Activated CD4-positive, alpha-beta T cell treated with anti-CD3 and anti-CD28 coated beads, Interleukin-2, amount 10 ng/mL, durations not matched to agents 7 days and 5 days (primary cell): ENCODE measurements around the gene FAR2. TPM values are rescaled to one million over a fixed set of nuclear protein-coding genes. Genes with fewer than 3 reads are reported as not detected.
"Not testable (repeated sequence)": the region's sequence is repeated elsewhere in the genome, so short reads cannot be mapped to it uniquely, and the experiment has no call there.

ENCODE experiments used
- CTCF ChIA-PET: fragments of 350-600 bp; sonication (Branson Sonifier 250); formaldehyde crosslinking; loops from one replicate; lab custom pipeline; 2021; ENCODE audit warnings: antibody characterized with exemption; lab: Charles Lee
- POLR2A ChIA-PET: fragments of 350-600 bp; sonication (Branson Sonifier 250); formaldehyde crosslinking; loops from one replicate; lab custom pipeline; 2021; ENCODE audit warnings: antibody characterized with exemption; lab: Charles Lee
- DNase-seq: peaks from one replicate; pipeline ENCODE4 v3.0.0-alpha.2; 2020
- H3K27ac Mint-ChIP-seq: one replicate; pipeline ENCODE4 v1.8.0; 2021; ENCODE audit warnings: mild to moderate bottlenecking, moderate library complexity, mixed read lengths
- H3K27me3 Mint-ChIP-seq: one replicate; pipeline ENCODE4 v1.8.0; 2021; ENCODE audit warnings: mixed read lengths
- H3K36me3 Mint-ChIP-seq: one replicate; pipeline ENCODE4 v1.8.0; 2021; ENCODE audit warnings: low read depth, mixed read lengths
- H3K4me1 Mint-ChIP-seq: one replicate; pipeline ENCODE4 v1.8.0; 2021; ENCODE audit warnings: mixed read lengths
- H3K4me3 Mint-ChIP-seq: one replicate; pipeline ENCODE4 v1.8.0; 2021; ENCODE audit warnings: mild to moderate bottlenecking, moderate library complexity, mixed read lengths
- H3K9me3 Mint-ChIP-seq: one replicate; pipeline ENCODE4 v1.8.0; 2021; ENCODE audit warnings: mixed read lengths
- total RNA-seq, 2 experiments: library from RNA; stranded (reverse); gene quantifications; one replicate each; pipeline ENCODE4 v1.2.3, GENCODE V29; 2021

The FAR2 gene
- total RNA-seq, 2 experiments from 2014 or later = 24.6 to 26.6 TPM

GRCh38 chr12:29159661-29160060, 10.6 kb downstream of the FAR2 start:
- ChIA-PET POLR2A (no interaction called here), CTCF (no interaction called here)
- H3K4me1 Mint-ChIP-seq = peaks cover 19% of the 10 kb centered on the region
- no peak overlapping the region for H3K4me3 Mint-ChIP-seq
- peaks cover 8% of the 10 kb centered on the region for H3K9me3 Mint-ChIP-seq
- peaks cover 6% of the 10 kb centered on the region for H3K36me3 Mint-ChIP-seq
- H3K27me3 Mint-ChIP-seq = no peaks in the 10 kb centered on the region
- no peak for DNase-seq
- H3K27ac Mint-ChIP-seq = no peak overlapping the region

GRCh38 chr12:29160230-29160629, 11.2 kb downstream of the FAR2 start:
- no peak overlapping the region for H3K27ac Mint-ChIP-seq
- POLR2A ChIA-PET = no interaction called here
- CTCF ChIA-PET = no interaction called here
- peak; percentile 14 for DNase-seq
- no peak overlapping the region for H3K4me3 Mint-ChIP-seq
- peaks cover 6% of the 10 kb centered on the region for H3K36me3 Mint-ChIP-seq
- peaks cover 8% of the 10 kb centered on the region for H3K9me3 Mint-ChIP-seq
- no peaks in the 10 kb centered on the region for H3K27me3 Mint-ChIP-seq
- H3K4me1 Mint-ChIP-seq = peaks cover 24% of the 10 kb centered on the region

DNA sequence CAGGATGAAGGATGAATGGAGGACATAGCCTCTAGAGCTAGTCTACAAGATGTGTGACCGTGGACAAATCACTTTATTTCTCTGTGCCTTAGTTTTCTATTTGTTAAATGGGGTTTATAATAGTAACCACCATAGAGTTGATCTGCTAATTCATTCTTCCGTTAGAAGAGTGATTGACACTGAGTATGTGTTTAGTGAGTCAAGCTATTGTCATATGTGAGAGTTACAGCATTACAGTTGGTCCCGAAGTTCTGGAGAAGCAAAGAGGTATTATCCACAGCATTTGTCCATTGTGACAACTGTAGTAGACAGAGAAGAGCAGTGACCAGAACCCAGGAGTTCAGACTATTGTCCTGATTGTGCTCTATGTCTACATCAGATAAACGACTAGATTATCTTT, 14.1 kb downstream of the FAR2 start:
- Mint-ChIP-seq H3K27me3 (no peaks in the 10 kb centered on the region), H3K4me1 (peaks cover 24% of the 10 kb centered on the region), H3K4me3 (no peak overlapping the region), H3K36me3 (peaks cover 6% of the 10 kb centered on the region), H3K27ac (no peak overlapping the region), H3K9me3 (peaks cover 8% of the 10 kb centered on the region)
- ChIA-PET CTCF (no interaction called here), POLR2A (no interaction called here)
- no peak for DNase-seq

GRCh38 chr12:29164477-29165393, 15.7 kb downstream of the FAR2 start:
- Mint-ChIP-seq H3K9me3 (peaks cover 5% of the 10 kb centered on the region), H3K36me3 (peaks cover under 1% of the 10 kb centered on the region), H3K4me3 (no peak overlapping the region), H3K4me1 (peaks cover 19% of the 10 kb centered on the region), H3K27me3 (no peaks in the 10 kb centered on the region), H3K27ac (no peak overlapping the region)
- ChIA-PET POLR2A (no interaction called here), CTCF (interaction anchor here (1.0 kb wide), 1 partner anchor 12 kb away, joined by 3 read pairs; no protein-coding TSS in a partner anchor)
- no peak for DNase-seq

DNA sequence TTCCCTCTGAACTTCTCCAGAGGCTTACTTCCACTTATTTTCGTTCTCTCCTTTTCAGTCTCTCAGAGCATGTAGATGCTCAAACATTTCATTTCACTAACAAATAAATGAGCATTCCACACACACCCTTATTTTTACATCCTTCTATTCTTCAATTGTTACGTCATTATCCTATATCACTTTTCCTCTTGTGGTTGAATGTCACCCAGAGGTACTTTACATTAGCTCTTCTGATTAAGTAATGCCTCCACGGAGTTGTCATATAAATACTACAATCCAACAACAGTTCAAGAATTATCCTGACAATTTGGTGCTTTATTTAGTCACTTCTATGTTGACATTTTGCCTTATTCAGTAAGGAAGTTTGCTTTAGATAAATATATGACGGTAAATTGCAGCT, 18.4 kb downstream of the FAR2 start:
- H3K27ac Mint-ChIP-seq = no peak overlapping the region
- peaks cover 4% of the 10 kb centered on the region for H3K36me3 Mint-ChIP-seq
- DNase-seq = no peak
- CTCF ChIA-PET = no interaction called here
- POLR2A ChIA-PET = no interaction called here
- H3K27me3 Mint-ChIP-seq = no peaks in the 10 kb centered on the region
- no peak overlapping the region for H3K4me3 Mint-ChIP-seq
- no peaks in the 10 kb centered on the region for H3K9me3 Mint-ChIP-seq
- H3K4me1 Mint-ChIP-seq = peaks cover 11% of the 10 kb centered on the region

DNA sequence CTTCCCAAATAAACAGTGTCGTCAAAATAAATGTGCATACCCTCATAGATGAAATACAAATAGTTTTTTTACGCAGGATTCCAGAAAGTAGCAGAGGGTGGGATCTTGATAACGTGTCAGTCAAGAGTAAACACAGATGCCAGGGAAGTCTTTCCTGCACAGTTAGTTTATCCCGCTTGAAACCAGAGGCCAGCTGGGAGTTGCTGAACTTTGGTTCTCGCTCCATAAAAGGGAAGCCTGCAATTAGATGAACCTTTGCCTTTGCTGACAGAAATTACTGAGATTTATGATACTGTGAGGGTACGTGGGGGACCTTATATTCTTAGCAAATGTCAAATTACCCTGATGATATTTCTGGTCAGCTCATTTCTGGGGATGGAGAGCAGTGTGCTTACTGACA, 18.9 kb downstream of the FAR2 start:
- ChIA-PET POLR2A (no interaction called here), CTCF (no interaction called here)
- no peak for DNase-seq
- Mint-ChIP-seq H3K36me3 (peaks cover 4% of the 10 kb centered on the region), H3K9me3 (no peaks in the 10 kb centered on the region), H3K4me1 (peaks cover 11% of the 10 kb centered on the region), H3K4me3 (no peak overlapping the region), H3K27me3 (no peaks in the 10 kb centered on the region), H3K27ac (no peak overlapping the region)

GRCh38 chr12:29169978-29170377, 20.9 kb downstream of the FAR2 start:
- H3K27ac Mint-ChIP-seq, H3K36me3 Mint-ChIP-seq, H3K4me3 Mint-ChIP-seq, H3K9me3 Mint-ChIP-seq, H3K4me1 Mint-ChIP-seq, H3K27me3 Mint-ChIP-seq, POLR2A ChIA-PET, CTCF ChIA-PET, DNase-seq: not testable (repeated sequence)

DNA sequence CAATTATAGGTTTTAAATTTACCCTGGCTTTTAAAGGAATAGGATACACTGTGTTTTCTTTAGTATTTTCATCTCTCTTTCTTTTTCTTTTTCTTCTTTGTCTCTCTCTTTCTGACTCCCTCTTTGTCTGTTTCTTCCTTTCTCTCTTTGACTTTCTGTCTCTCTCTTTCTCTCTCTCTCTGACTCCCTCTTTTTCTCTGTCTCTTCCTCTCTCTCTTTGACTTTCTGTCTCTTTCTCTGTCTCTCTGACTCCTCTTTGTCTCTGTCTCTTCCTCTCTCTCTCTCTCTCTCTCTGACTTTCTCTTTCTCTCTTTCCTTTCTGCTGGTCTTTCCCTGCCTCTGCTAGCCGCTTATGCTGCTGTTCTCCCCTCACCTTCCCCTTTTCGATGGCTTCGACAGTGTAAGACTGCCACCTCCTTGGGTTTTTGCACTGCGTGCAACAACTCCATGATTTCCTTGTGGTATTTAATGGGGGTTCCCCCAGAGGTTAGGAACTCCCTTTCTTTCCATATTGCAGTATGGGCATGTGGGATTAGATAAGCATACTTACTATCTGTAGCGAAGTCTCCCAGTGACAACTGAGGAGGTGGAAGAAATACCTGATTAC, 21.5 kb downstream of the FAR2 start:
- DNase-seq, H3K27me3 Mint-ChIP-seq, H3K9me3 Mint-ChIP-seq, H3K4me3 Mint-ChIP-seq, H3K27ac Mint-ChIP-seq, CTCF ChIA-PET, POLR2A ChIA-PET, H3K36me3 Mint-ChIP-seq, H3K4me1 Mint-ChIP-seq: not testable (repeated sequence)

DNA sequence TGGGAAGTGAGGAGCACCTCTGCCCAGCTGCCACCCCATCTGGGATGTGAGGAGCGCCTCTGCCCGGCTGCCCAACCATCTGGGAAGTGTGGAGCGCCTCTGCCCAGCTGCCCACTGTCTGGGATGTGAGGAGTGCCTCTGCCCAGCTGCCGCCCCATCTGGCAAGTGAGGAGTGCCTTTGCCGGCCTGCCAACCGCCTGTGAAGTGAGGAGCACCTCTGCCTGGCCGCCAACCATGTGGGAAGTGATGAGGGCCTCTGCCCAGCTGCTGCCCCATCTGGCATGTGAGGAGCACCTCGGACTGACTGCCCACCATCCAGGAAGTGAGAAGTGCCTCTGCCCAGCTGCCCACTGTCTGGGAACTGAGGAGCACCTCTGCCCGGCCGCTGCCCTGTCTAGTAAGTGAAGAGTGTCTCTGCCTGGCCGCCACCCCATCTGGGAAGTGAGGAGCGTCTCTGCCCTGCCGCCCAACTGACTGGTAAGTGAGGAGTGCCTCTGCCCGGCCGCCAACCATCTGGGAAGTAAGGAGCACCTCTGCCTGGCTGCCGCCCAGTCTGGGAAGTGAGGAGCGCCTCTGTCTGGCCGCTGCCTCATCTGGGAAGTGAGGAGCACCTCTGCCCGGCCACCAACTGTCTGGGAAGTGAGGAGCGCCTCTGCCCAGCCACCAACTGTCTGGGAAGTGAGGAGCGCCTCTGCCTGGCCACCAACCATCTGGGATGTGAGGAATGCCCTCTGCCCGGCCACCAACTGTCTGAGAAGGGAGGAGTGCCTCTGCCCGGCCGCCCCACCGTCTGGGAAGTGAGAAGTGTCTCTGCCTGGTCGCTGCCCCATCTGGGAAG, 22.6 kb downstream of the FAR2 start:
- no peak for DNase-seq
- Mint-ChIP-seq H3K36me3 (peaks cover 4% of the 10 kb centered on the region), H3K4me1 (peaks cover 2% of the 10 kb centered on the region), H3K4me3 (no peak overlapping the region), H3K27ac (no peak overlapping the region), H3K9me3 (peaks cover 4% of the 10 kb centered on the region), H3K27me3 (no peaks in the 10 kb centered on the region)
- ChIA-PET CTCF (no interaction called here), POLR2A (no interaction called here)

- Mint-ChIP-seq H3K4me1 (no peaks in the 10 kb centered on the region), H3K4me3 (no peak overlapping the region), H3K9me3 (peaks cover 6% of the 10 kb centered on the region), H3K27ac (no peak overlapping the region), H3K27me3 (no peaks in the 10 kb centered on the region), H3K36me3 (peaks cover 2% of the 10 kb centered on the region)
- ChIA-PET POLR2A (no interaction called here), CTCF (no interaction called here)
- no peak for DNase-seq
These were observed 27.9 kb downstream of the FAR2 start for GRCh38 chr12:29176941-29177340.

DNA sequence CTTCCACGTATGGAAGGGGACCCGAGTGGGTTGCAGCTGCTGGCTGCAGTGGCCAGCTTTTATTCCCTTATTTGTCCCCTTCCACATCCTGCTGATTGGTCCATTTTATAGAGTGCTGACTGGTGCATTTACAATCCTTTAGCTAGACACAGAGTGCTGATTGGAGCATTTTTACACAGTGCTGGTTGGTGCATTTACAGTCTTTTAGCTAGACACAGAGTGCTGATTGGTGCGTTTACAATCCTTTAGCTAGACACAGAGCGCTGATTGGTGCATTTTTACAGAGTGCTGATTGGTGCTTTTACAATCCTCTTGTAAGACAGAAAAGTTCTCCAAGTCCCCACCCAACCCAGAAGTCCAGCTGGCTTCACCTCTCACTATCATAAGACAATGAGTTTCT, 33.2 kb downstream of the FAR2 start:
- not testable (repeated sequence) for DNase-seq, H3K4me3 Mint-ChIP-seq, H3K36me3 Mint-ChIP-seq, H3K9me3 Mint-ChIP-seq, H3K27me3 Mint-ChIP-seq, H3K27ac Mint-ChIP-seq, H3K4me1 Mint-ChIP-seq
- POLR2A ChIA-PET = interaction anchor here (0.7 kb wide), 1 partner anchor 92 kb away, joined by 4 read pairs; no protein-coding TSS in a partner anchor
- CTCF ChIA-PET = interaction anchor here (0.7 kb wide), 1 partner anchor 119 kb away, joined by 3 read pairs; no protein-coding TSS in a partner anchor

DNA sequence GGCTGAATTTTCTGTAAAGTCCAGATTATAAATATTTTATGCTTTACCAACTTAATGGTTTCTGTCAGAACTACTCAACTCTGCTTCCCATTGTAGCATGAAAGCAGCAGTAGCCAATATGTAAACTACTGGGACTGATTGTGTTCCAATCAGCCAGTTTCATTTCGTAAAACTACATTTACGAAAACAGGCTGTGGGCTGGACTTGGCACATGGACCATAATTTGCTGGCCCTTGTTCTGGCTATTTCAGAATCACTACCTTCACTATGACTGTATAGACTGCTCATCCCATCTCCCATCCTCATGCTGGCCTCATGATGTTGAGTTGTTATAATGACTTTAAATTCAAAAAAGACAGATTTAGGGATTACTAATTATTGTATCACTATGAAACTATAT, 38.7 kb downstream of the FAR2 start:
- no peaks in the 10 kb centered on the region for H3K4me1 Mint-ChIP-seq
- H3K27me3 Mint-ChIP-seq = peaks cover 4% of the 10 kb centered on the region
- H3K4me3 Mint-ChIP-seq = no peak overlapping the region
- H3K36me3 Mint-ChIP-seq = no peaks in the 10 kb centered on the region
- H3K9me3 Mint-ChIP-seq = no peaks in the 10 kb centered on the region
- no peak for DNase-seq
- H3K27ac Mint-ChIP-seq = no peak overlapping the region
- ChIA-PET CTCF (no interaction called here), POLR2A (no interaction called here)
